Measurements from ENCODE around the gene DLL4.

DLL4 gene

DNA sequence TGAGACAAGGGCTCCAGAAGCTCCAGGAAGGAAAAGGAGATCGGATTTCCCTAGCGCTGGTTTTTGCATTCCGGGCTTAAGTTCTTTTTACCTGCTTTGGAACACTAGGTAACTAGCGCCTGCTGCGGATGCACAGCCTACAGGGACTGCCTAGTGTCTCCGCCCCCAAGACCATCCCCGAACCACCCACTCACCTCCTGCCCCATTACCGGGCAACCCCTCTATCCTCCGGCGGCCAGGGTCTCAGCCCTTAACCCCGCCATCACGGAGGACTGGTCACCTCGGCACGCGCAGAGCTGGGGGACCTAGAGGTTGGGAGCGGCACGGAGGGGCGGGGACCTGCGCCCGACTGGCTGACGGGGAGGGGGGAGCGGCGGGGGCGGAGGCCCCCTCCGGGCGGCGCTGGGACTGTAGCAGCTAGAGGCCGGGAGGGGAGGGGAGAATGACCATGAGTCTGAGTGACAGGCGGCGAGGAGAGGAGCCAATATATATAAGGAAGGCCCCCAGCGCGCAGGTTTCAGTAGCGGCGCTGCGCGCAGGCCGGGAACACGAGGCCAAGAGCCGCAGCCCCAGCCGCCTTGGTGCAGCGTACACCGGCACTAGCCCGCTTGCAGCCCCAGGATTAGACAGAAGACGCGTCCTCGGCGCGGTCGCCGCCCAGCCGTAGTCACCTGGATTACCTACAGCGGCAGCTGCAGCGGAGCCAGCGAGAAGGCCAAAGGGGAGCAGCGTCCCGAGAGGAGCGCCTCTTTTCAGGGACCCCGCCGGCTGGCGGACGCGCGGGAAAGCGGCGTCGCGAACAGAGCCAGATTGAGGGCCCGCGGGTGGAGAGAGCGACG lies at the start of gene DLL4:
Gene DLL4, plus strand, starts transcription at position 520 of the 839 bp plus-strand sequence. CDS start 329 bp downstream, outside the sequence.
- no peak for DNase-seq (ENCODE audit: low read depth)

DNA sequence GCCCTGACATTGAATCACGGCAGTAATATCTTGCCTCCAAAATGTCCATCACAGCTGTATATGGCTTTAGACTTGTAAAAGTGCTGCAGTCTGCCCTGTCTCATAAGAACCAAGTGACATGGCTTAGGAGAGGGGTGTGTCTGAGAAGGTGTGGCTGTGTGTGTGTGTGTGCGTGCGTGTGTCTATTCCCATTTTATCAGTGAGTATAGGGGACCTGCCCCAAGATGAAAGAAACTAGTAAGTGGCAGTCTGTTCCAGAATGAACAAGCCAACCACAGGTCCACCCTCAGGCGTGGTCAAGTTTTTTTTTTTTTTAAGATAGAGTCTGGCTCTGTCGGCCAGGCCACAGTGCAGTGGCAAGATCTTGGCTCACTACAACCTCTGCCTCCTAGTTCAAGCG lies 49.5 kb upstream of the DLL4 start:
- DNase-seq (ENCODE audit: low read depth): no peak

DNA sequence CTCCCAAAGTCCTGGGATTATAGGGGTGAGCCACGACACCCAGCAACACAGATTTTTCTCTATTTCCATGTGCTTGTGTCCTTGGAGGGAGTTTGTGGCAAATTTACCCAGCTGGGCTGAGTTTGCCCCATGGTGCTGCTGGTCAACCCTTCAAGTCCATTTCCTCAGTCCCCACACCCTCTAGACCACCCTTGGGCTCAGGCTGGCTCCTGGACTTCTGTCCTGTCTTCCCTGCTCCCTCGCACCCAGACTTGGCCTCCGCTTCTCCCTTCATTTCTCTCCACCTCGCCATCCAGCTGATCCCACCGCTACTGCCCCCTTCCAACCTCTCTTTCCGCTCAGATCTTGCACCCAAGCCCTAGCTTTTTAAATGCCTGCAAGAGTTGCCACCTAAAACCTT lies 47.8 kb upstream of the DLL4 start:
- no peak for DNase-seq (ENCODE audit: low read depth)

DNA sequence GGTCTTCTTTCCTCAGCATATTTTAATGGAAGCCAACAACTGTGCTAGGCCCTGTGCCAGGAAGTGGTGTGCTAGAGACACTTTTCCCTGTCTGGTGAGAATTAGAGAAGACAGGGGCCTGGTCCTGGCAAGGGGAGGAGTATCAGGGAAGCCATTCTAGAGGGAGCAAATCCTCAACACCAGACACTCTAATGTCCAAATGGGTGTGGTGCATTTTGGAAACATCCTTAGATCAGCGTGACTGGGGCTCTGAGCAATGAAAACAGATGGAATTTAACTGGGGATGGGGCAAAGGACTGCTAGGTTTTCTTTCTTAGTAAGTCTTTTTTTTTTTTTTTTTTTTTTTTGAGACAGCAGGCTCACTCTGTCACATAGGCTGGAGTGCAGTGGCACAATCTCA lies 42.6 kb upstream of the DLL4 start:
- DNase-seq (ENCODE audit: low read depth): no peak

DNA sequence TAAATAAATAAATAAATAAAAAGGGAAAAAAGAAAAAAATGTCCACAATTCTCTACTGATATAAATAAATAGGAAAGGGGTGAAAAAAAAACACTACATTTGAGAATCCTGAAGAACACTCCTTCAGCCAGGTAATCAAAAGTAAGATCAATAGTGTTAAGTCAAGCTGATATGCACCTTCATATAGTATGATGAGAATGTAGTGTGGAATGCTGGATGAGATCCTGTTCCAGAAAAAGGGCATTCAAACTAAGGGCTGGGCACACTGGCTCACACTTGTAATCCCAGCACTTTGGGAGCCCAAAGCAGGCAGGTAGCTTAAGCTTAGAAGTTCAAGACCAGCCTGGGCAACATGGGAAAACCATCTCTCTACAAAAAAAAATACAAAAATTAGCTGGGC lies 40.0 kb upstream of the DLL4 start:
- no peak for DNase-seq (ENCODE audit: low read depth)

DNA sequence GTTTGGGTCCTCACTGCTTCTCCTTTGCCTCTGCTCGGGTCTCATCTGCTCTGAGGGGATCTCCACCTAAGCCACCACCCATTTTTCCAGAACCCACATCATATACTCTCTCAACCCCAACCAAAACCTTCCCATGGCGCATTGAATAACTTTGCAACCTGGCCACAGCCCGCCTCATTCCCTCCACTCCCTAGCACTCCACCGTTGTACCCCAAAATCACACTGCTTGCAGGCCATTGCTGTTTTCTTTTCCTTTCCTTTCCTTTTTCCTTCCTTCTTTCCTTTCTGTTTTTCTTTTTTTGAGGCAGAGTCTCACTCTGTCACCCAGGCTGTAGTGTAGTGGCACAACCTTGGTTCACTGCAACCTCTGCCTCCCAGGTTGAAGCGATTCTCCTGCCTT lies 38.0 kb upstream of the DLL4 start:
- DNase-seq (ENCODE audit: low read depth): no peak

DNA sequence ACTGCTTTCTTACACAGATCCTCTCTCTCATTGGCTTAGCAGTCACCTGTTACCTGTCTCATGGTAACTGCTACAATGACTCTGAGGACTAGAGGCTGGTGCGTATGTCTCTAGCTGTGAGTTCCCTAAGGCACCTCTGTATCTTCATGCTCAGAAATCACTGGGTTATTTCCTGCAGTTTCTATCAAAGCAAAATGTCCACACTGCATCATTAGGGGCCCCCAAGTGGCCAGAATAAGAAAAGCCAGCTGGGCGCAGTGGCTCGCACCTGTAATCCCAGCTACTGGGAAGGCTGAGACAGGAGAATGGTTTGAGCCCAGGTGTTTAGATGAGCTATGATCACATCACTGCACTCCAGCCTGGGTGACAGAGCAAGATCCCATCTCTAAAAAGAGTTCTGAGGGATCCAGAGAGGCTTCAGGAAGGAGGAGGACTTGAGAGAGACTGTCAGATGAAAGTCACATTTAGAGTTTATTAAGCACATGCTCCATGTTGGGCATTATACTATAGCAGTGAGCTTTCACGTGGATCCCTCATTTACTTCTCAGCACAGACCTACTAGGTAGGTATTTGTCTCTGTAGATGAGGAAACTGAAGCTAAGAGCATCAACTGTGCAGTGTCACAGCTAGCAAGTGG lies 37.2 kb upstream of the DLL4 start:
- no peak for DNase-seq (ENCODE audit: low read depth)

DNA sequence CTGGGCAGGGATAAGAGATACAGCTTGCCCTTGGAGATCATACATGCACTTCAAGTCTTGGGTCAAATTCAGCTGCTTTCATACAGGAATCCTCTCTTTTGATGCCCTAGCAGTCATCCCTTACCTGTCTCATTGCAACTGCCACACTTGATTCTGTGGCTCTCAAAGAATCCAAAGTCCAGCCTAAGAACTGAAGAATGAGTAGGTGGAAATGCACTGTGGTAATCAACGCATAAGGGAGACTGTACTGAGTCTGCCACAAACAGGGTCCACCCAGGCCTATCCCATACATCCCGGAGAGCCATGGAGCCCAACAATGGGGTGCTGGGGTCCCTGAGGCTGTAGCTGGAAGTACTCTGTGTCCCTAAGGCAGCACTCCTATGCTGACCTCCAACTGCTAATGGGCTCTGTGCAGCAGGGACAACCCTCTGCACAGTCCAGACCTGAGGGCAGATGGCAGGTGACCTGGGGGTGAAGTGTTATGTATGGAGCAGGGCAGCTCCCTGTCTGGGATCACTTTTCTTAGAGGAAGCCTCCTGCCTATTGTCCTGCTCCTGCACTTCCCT lies 36.6 kb upstream of the DLL4 start:
- DNase-seq (ENCODE audit: low read depth): no peak

DNA sequence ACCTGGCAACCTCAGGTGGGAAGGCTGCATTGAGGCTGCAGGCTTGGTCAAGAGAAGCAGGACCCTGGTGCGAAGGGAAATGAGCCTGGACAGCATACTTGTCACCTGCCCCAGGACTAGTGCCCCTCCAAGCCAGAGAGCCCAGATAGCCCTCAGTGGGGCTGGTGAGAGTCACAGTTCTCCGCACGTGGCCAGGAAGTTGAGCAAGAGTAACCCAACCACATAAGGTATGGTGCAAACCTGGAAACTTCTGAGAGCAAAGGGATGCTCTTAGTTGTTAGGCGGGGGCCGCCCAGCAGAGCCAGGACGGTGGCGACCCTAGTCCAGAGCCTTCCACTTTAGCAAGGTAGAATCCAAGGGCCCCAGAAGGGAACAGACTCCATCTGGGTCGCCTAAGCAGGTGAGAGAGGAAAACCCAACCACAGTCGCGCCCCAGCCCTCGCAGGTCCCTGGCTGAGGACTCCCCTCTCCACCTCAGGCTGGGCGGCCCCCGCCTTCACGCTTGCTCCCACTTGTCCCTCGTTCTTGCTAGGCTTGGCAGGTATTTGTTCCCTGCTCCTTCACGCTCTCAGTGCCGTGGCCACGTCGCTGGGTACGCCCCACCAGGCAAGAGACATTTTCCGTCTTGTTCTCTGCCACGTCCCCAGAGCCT lies 36.0 kb upstream of the DLL4 start:
- DNase-seq (ENCODE audit: low read depth): no peak

DNA sequence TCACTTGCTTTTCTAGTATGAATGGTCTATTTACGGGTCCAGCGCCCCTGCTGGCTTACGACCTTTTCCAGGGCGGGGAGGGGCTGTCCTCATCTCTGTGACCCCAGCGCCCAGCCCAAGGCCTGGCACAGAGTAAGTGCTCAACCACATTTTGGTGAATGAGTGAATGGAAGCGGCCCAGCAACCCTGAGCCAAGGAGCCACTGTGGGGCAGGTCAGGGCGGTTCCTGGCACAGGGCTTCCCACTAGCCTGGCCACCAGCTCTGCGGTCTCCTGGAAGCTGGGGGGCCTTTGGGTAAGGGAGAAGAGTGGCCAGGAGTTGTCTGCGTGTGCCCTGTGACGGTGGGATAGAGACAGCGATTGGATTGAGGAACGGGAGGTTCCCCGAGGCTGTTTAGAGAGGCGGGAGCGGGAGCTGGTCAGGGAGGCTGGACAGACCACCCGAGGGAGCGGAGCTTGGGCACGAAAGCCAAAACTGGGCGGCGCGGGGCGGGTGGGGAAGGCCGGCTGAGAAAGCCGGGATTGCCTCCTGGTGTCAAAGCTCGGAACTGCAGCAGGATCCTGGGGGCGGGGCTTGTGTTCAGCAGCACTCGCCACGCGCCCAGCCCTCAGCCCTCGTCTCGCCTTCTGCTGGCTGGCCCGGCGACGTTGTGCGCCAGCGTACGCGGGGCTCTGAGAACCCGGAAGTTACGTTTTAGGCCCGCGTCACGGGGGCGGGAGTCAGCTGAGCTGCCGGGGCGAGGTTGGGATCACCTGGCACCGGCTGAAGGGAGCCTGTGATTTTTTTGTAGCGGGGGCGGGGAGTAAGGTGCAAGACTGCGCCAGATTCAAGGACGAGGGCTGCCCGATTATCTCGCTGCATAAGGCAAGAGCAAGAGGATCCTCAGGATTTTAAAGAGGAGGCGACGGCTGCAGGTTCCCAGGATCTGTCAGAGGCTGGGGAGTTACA lies 35.1 kb upstream of the DLL4 start, which contains the start of gene VPS18:
Gene VPS18, plus strand, starts transcription at position 718 of the 948 bp plus-strand sequence. CDS start 319 bp downstream, outside the sequence.
- peak; percentile 99 for DNase-seq (ENCODE audit: low read depth)

DNA sequence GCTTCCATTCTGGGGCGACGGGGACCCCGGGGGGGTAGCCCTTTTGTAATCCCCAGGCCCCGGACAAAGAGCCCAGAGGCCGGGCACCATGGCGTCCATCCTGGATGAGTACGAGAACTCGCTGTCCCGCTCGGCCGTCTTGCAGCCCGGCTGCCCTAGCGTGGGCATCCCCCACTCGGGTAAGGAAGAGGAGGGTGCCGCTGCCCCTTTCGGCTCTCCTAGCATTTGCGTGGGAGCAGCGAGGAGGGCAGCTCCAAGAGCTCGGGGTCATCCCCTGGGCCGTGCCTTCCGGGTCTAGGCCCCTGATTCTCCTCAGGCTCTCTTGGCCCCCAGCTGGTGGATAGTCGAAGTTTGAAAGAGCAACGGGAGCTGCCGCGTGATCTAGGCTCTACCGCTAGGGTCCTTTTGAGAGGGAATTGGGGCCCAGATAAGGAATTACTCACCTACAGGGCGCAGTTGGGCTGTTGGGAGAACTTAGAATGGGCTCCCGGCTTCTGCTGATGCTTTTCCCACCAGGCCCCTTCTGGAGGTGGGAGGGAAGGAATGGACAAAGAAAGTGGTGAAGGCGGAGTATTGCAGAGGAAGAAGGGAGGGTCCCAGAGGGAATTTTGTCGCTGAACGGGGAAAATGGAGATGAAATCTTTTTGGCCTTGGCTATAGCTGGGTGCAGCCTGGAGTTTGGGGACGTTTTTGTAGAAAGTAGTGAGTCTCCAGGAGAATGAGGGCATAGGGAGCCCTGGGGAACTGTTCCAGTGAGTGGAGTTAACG lies 34.3 kb upstream of the DLL4 start:
- DNase-seq (ENCODE audit: low read depth): no peak

DNA sequence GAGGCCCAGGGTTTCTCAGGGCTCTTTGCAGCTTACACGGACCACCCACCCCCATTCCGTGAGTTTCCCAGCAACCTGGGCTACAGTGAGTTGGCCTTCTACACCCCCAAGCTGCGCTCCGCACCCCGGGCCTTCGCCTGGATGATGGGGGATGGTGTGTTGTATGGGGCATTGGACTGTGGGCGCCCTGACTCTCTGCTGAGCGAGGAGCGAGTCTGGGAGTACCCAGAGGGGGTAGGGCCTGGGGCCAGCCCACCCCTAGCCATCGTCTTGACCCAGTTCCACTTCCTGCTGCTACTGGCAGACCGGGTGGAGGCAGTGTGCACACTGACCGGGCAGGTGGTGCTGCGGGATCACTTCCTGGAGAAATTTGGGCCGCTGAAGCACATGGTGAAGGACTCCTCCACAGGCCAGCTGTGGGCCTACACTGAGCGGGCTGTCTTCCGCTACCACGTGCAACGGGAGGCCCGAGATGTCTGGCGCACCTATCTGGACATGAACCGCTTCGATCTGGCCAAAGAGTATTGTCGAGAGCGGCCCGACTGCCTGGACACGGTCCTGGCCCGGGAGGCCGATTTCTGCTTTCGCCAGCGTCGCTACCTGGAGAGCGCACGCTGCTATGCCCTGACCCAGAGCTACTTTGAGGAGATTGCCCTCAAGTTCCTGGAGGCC lies 29.5 kb upstream of the DLL4 start:
- no peak for DNase-seq (ENCODE audit: low read depth)

DNA sequence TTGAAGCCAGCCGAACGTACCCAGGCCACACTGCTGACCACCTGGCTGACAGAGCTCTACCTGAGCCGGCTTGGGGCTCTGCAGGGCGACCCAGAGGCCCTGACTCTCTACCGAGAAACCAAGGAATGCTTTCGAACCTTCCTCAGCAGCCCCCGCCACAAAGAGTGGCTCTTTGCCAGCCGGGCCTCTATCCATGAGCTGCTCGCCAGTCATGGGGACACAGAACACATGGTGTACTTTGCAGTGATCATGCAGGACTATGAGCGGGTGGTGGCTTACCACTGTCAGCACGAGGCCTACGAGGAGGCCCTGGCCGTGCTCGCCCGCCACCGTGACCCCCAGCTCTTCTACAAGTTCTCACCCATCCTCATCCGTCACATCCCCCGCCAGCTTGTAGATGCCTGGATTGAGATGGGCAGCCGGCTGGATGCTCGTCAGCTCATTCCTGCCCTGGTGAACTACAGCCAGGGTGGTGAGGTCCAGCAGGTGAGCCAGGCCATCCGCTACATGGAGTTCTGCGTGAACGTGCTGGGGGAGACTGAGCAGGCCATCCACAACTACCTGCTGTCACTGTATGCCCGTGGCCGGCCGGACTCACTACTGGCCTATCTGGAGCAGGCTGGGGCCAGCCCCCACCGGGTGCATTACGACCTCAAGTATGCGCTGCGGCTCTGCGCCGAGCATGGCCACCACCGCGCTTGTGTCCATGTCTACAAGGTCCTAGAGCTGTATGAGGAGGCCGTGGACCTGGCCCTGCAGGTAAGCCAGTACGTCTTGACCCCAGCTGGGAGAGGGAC lies 28.7 kb upstream of the DLL4 start:
- DNase-seq (ENCODE audit: low read depth): no peak

DNA sequence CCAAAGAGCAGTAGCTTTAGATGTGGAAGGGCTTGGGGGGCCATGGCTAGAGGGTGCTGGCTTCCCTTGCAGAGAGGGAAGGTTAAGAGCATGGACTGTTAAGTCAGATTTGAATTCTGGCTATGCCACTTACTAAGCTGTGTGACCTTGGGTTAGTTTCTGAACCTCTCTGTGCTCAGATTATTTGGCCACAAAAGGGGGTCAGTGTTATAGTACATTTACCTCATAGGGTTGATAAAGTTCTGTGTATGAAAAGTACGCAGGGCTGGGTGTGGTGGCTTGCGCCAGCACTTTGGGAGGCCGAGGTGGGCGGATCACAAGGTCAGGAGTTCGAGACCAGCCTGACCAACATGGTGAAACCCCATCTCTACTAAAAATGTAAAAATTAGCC lies 28.1 kb upstream of the DLL4 start:
- DNase-seq (ENCODE audit: low read depth): no peak

DNA sequence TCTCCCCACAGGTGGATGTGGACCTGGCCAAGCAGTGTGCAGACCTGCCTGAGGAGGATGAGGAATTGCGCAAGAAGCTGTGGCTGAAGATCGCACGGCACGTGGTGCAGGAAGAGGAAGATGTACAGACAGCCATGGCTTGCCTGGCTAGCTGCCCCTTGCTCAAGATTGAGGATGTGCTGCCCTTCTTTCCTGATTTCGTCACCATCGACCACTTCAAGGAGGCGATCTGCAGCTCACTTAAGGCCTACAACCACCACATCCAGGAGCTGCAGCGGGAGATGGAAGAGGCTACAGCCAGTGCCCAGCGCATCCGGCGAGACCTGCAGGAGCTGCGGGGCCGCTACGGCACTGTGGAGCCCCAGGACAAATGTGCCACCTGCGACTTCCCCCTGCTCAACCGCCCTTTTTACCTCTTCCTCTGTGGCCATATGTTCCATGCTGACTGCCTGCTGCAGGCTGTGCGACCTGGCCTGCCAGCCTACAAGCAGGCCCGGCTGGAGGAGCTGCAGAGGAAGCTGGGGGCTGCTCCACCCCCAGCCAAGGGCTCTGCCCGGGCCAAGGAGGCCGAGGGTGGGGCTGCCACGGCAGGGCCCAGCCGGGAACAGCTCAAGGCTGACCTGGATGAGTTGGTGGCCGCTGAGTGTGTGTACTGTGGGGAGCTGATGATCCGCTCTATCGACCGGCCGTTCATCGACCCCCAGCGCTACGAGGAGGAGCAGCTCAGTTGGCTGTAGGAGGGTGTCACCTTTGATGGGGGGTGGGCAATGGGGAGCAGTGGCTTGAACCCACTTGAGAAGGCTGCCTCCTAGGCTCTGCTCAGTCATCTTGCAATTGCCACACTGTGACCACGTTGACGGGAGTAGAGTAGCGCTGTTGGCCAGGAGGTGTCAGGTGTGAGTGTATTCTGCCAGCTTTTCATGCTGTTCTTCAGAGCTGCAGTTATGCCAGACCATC lies 26.3 kb upstream of the DLL4 start:
- no peak for DNase-seq (ENCODE audit: low read depth)

DNA sequence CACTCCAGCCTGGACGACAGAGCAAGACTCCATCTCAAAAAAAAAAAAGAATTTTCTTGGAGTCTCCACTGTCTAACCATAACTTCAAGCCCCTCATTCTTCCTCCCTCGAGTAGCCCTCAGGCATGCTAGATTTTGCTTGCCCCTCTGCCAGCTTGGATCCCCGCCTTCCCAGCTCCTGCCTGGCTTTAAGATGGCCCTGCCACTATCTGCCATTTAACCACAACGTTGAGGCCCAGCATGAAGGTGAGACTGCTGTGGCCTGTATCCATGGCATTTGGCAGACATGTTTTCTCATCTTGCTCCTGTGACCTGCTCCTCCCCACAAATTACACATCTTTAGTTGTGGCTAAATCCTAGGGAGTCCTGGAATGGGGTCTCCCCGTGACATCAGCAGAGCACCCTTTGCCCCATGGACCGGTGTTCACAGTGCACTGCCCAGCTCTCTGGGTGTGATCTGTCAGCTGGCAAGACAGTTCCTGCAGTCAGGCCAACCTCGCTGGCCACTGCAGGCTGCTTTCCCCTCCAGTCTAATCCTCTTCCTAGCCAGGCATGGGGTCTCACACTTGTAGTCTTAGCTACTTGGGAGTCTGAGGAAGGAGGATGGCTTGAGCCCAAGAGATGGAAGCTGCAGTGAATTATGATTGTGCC lies 24.5 kb upstream of the DLL4 start:
- DNase-seq (ENCODE audit: low read depth): no peak

DNA sequence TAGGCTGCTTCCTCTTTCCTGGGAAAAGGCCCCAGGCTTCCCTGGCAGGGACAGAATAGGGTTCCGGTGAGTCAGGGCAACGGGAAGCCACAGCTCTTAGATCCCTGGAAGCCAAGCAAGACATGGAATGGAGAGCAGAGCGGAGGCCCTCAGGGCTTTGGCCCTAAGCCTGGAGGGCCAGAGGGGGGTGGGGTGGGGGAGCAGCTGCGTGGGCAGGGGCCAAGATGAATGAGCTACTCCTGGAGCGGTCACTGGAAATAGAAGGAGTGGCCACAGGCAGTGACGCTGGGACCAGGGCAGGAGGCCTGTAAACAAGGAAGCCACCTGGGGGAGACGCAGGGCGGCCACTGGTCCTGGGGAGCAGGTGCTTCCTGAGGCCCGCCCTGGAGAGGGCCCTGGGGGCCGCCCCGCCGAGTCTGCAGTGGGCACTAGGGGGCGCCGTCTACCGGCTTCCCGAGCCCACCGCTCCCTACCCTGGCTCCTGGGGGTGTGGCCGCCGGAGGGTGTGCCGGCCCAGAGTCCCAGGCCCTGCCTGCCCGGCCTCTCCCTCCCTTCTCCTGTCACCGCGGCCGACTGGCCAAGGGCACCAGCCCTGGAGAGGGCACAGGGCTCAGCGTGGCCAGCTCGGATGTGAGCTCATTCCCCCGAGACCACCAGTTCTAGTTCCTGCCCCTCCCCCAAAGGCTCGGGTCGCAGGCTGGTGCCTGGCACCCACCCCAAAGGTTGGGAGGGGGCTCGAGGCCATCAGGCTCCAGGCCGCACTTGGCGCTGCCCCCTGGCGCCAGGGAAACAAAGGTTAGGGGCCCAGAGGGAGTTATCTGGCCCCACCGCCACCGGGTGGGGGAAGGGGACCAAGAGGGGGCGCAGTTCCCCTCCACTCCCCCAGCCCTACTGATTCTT lies 22.8 kb upstream of the DLL4 start:
- peak; percentile 58 for DNase-seq (ENCODE audit: low read depth)

All from stimulated activated CD8-positive, alpha-beta memory T cell treated with anti-CD3 and anti-CD28 coated beads, Interleukin-15, amount 100 ng/mL, for 1 hour (primary cell).